Psoas muscle (tissue), 8 donors: Measurements from ENCODE around the gene EFNA3. TPM values are rescaled to one million over a fixed set of nuclear protein-coding genes. Genes with fewer than 3 reads are reported as not detected.

ENCODE experiments used
- ATAC-seq, 4 donors: fragments of 200-7000 bp; cut with Tn5 transposase; one replicate each; pipeline ENCODE4 v1.9.1; 2020; ENCODE audit warnings: moderate library complexity in 3 of 4, mild to moderate bottlenecking in 2 of 4
- DNase-seq, 2 donors: peaks; one replicate each; pipeline ENCODE4 v3.0.0-alpha.2; 2020
- H3K27ac ChIP-seq: fragments of 200-600 bp; one replicate; pipeline ENCODE4 v1.8.0; 2022
- H3K27me3 ChIP-seq, 3 donors: fragments of 200-600 bp in 1 of 3; one replicate each; pipeline versions ENCODE4 v1.6.1 to v1.8.0; 2013 to 2022; ENCODE audit warnings: low read length in 2 of 3, mild to moderate bottlenecking in 2 of 3, moderate library complexity in 1 of 3; ENCODE audit not compliant: insufficient read depth in 3 of 3
- H3K36me3 ChIP-seq, 2 donors: fragments of 200-600 bp in 1 of 2; one replicate each; pipeline versions ENCODE4 v1.6.1 to v1.8.0; 2013 to 2022; ENCODE audit warnings: low read depth in 1 of 2, mild to moderate bottlenecking in 1 of 2, moderate library complexity in 1 of 2; ENCODE audit not compliant: insufficient read depth in 1 of 2
- H3K4me1 ChIP-seq: fragments of 200-600 bp; one replicate; pipeline ENCODE4 v1.8.0; 2022
- H3K4me3 ChIP-seq: fragments of 200-600 bp; one replicate; pipeline ENCODE4 v1.8.0; 2022; ENCODE audit warnings: mild to moderate bottlenecking
- H3K9me3 ChIP-seq: fragments of 200-600 bp; one replicate; pipeline ENCODE4 v1.8.0; 2022
- WGBS, 3 donors: extraction: QIAGEN DNeasy Blood & Tissue Kit; methylation state at CpG; one replicate each; pipeline versions ENCODE4 v1.1.6 to v1.1.7; 2013; 5-methylcytosine and 5-hydroxymethylcytosine counted together
- intact Hi-C, 2 donors: fragments of 100-400 bp; cut with DNase I; formaldehyde crosslinking; loops; one replicate each; pipeline versions ENCODE4 v1.11.0 to v1.14.2; 2022
- polyA plus RNA-seq, 3 donors: library from polyadenylated mRNA; stranded (reverse); fragments of 200-250 nt; gene quantifications; one replicate each; pipeline ENCODE4 v1.2.3, GENCODE V29; 2013
- total RNA-seq, 4 donors: library from RNA; stranded (reverse); fragmentation: NEBNext Ultra II Directional in 2 of 4; extraction: Animal tissue kit (Norgen Biotek cat#: 25700) in 2 of 4; gene quantifications; one replicate each; pipeline versions ENCODE4 v1.2.1 to v1.2.4, GENCODE V29; 2021 to 2023
- TF ChIP-seq, protein P1 (sequence below): fragments of 200-600 bp; IDR thresholded peaks from one replicate; pipeline ENCODE4 v1.8.0; 2022; ENCODE audit warnings: antibody characterized with exemption
- donor health status: healthy with polysubstance abuse.
- donor health status: DM: no; HTN: no; CAD: no; lungs with moderate emphysema.
- donor health status: Bipolar disorder and iron deficiency.
- donor health status: healthy.
- donor health status: DM: yes; HTN: yes; CAD: no.
- donor health status: DM: no; HTN: no; CAD: no.
- donor health status: DM: no; HTN: no; CAD: no.
- donor health status: DM: yes; HTN: yes; CAD: no.

Gene EFNA3
- total and polyA plus RNA-seq, 7 donors, result 0.17 to 1.00 (median 0.48) TPM; not detected in 1

DNA sequence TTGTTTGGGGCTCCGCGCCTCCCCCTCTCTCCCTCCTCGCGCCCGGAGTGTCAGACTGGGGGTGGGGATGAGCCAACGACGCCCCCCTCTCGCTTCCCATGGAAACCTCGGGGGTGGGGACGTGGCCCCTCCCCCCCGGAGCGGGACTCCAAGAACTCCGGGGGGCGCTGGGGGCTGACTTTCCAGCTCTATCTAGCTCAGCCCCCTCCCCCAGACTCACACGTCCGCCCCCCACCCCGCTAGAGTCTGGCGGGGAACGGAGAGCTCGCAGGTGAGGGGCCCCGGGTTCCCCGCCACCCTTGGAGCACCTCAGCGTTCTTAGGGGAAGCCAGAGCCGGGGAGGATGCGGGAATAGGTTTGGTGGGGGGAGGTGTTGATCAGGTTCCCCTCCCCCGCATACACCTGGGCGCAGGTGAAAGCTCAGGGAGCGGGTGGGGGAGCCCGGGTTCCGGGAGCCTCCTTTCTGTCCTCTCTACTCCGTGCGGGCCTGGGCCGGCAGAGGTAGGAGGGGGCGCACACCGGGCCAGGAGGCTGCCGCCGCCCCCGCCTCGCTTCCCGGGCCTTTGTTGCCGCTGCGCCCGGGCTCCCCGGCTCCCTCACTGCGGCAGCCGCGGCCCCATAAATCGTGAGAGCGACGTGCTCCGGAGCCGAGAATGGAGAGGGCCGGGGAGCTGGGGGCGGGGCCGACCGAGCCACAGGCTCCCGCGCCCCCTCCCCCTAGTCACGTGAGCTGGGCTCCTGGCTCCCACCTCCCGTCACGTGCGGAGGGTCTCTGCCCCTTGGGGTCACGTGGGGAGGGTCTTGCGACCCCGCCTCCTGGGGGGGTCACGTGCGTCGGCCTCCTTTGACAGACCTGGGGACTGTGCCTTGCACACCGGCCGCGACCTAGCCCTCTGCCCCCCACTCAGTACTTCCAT is 1.9 kb downstream of the EFNA3 start:
- TF ChIP-seq, protein P1, sequence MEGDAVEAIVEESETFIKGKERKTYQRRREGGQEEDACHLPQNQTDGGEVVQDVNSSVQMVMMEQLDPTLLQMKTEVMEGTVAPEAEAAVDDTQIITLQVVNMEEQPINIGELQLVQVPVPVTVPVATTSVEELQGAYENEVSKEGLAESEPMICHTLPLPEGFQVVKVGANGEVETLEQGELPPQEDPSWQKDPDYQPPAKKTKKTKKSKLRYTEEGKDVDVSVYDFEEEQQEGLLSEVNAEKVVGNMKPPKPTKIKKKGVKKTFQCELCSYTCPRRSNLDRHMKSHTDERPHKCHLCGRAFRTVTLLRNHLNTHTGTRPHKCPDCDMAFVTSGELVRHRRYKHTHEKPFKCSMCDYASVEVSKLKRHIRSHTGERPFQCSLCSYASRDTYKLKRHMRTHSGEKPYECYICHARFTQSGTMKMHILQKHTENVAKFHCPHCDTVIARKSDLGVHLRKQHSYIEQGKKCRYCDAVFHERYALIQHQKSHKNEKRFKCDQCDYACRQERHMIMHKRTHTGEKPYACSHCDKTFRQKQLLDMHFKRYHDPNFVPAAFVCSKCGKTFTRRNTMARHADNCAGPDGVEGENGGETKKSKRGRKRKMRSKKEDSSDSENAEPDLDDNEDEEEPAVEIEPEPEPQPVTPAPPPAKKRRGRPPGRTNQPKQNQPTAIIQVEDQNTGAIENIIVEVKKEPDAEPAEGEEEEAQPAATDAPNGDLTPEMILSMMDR, result no peak
- ATAC-seq (no peak), DNase-seq (no peak)
- intact Hi-C loops, result loop anchor here (5.0 kb wide), 2 partner anchors 38 to 108 kb away; partner anchors contain the start of genes CKS1B (in 1 of the 2) and SHC1 (in 1 of the 2)
- peak overlapping the region; percentile 64 for H3K4me3 ChIP-seq
- H3K27ac ChIP-seq, result no peak overlapping the region
- peaks cover 25% of the 10 kb centered on the region for H3K4me1 ChIP-seq
- no peaks in the 10 kb centered on the region for H3K36me3 ChIP-seq
- WGBS, 3 donors, result 0 to 1% (median 0%) methylated on average over 27 to 71 of the region's 71 CpGs
- peaks cover 0 to 53% (median 27%) of the 10 kb centered on the region in 3 donors for H3K27me3 ChIP-seq
- H3K9me3 ChIP-seq, result no peaks in the 10 kb centered on the region

DNA sequence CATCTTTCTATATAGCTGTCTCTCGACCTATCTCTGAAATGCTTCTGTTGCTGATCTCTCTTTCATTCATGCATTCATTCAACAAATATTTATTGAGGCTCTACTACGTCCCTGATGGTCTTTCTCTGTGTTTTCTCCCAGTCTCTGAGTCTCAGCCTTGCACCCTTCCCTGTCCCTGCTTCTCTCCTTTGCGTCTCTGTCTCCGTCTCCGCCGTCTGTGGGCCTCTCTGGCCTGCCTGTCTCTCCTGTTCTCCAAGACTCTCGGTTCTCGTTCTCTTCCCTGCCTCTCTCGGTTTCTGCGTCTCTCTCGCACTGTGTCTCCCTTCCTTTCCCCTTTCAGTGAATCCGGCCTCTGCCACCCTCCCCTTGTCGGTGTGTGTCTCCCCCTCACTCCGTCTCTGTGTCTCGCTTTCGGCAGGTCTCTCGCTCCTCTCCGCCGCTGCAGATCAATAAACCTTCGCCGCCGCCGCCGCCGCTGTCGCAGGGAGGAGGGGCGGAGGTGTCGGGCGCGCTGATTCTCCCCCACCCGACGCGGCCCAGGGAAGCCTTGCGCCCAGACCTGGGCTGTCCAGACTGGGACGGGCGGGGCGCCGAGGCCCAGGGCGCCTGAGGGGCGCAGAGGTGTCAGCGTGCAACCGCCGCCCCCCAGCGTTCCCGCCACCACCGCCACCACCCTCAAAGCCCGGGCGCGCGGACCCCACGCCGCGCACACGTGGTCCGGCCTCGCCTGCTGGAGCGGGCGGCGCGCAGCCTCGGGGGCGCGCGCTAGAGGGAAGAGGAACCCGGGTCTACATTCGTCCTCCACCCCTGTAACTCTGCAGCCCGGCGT is 3.0 kb downstream of the EFNA3 start:
- peaks cover 28% of the 10 kb centered on the region for H3K4me1 ChIP-seq

DNA sequence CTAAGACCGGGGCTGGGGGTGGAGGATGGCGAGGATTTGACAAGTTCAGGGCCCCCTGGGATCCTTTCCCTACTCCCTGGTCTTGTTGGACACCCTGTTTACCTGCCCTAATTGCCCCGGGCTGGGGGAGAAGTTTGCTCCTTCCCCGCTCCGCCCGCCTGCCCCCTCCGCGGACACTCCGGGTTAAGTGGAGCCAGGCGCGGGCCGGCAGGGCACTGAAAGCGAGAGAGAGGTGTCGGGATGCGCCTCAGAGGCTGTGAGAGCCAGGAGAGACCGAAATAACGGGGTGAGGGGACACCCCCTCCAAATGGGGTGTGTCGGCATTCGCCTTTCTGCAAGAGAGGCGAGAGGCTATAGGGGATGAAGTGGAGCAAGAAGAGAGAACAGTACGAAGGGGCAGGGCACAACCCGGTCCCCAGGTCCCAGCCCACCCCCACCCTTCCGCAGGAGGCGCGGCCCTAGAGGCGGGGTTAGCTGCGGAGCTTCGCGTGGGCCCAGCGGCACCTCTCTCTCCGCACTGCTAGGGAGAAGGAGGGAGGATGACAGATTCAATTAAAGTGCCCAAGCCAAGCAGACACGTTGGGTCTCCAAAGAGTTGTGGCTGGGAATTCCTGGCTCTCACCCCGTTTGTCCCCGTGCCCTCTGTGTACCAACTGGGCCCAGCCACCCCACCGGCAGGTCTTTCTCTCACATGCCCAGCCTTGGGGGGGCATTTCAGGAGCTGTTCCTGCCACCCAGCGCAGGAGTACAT is 3.8 kb downstream of the EFNA3 start:
- no peak overlapping the region for H3K27ac ChIP-seq
- DNase-seq, result no peak
- intact Hi-C loops, result loop anchor here (5.0 kb wide), 2 partner anchors 40 to 110 kb away; partner anchors contain the start of genes CKS1B (in 1 of the 2) and SHC1 (in 1 of the 2)
- TF ChIP-seq, protein P1, result no peak
- H3K36me3 ChIP-seq, result no peaks in the 10 kb centered on the region
- WGBS, 3 donors, result 7 to 11% (median 9%) methylated on average over 34 to 36 of the region's 36 CpGs
- H3K4me3 ChIP-seq, result peak overlapping the region; percentile 64
- no peak for ATAC-seq
- H3K27me3 ChIP-seq, result peaks cover 0 to 53% (median 27%) of the 10 kb centered on the region in 3 donors
- H3K4me1 ChIP-seq, result peaks cover 28% of the 10 kb centered on the region
- H3K9me3 ChIP-seq, result no peaks in the 10 kb centered on the region

More for the DNA sequence above, 3.0 kb downstream of the EFNA3 start:
- Histone ChIP-seq H3K36me3 (no peaks in the 10 kb centered on the region), H3K4me3 (peak overlapping the region; percentile 64), H3K27me3 (peaks cover 0 to 53% (median 27%) of the 10 kb centered on the region in 3 donors), H3K9me3 (no peaks in the 10 kb centered on the region), H3K27ac (no peak overlapping the region)
- ATAC-seq (no peak), DNase-seq (no peak)
- intact Hi-C loops, result loop anchor here (5.0 kb wide), 2 partner anchors 39 to 109 kb away; partner anchors contain the start of genes CKS1B (in 1 of the 2) and SHC1 (in 1 of the 2)
- 4 to 5% (median 5%) methylated on average over 60 to 68 of the region's 68 CpGs for WGBS, 3 donors
- TF ChIP-seq, protein P1, result no peak

DNA sequence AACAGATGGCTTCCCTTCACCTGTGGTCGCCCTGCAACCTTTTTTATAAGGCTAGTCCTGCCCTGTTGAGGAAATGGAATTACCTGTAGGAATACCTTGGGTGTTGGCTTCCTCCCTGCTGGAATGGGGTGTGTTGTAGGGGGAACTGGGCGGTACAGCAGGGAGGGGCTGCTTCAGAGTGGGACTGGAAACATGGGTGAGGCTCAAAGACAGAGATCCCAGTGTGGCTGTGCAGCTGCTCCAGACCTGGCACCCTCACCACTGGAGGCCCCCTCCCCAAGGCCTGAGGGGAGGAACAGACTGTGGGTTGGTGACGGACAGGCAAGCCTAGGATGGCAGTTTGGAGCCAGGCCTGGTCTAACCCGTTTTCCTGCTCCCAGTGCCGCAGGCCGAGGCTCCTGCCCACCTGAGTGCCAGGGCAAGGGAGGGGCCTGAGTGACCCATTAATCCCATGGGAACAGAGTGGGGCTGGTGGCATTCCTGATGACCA is 4.5 kb downstream of the EFNA3 start:
- intact Hi-C loops, result loop anchor here (5.0 kb wide), 2 partner anchors 41 to 111 kb away; partner anchors contain the start of genes CKS1B (in 1 of the 2) and SHC1 (in 1 of the 2)
- Histone ChIP-seq H3K27ac (no peak overlapping the region), H3K27me3 (peaks cover 0 to 53% (median 27%) of the 10 kb centered on the region in 3 donors), H3K4me3 (no peak overlapping the region), H3K36me3 (no peaks in the 10 kb centered on the region), H3K4me1 (peaks cover 28% of the 10 kb centered on the region), H3K9me3 (no peaks in the 10 kb centered on the region)
- DNase-seq (no peak), ATAC-seq (no peak)
- WGBS, 3 donors, result 64 to 76% (median 68%) methylated on average over 6 of the region's 6 CpGs
- TF ChIP-seq, protein P1, result no peak
